ENCODE measurements around the gene FOXA3. TPM values are rescaled to one million over a fixed set of nuclear protein-coding genes. Genes with fewer than 3 reads are reported as not detected.
A peak's percentile ranks its signal among the peaks of the same experiment; 100 is the strongest.

Gene FOXA3
- total and polyA plus RNA-seq, 8 donors: 7.6 to 65.8 (median 18.9) TPM

DNA sequence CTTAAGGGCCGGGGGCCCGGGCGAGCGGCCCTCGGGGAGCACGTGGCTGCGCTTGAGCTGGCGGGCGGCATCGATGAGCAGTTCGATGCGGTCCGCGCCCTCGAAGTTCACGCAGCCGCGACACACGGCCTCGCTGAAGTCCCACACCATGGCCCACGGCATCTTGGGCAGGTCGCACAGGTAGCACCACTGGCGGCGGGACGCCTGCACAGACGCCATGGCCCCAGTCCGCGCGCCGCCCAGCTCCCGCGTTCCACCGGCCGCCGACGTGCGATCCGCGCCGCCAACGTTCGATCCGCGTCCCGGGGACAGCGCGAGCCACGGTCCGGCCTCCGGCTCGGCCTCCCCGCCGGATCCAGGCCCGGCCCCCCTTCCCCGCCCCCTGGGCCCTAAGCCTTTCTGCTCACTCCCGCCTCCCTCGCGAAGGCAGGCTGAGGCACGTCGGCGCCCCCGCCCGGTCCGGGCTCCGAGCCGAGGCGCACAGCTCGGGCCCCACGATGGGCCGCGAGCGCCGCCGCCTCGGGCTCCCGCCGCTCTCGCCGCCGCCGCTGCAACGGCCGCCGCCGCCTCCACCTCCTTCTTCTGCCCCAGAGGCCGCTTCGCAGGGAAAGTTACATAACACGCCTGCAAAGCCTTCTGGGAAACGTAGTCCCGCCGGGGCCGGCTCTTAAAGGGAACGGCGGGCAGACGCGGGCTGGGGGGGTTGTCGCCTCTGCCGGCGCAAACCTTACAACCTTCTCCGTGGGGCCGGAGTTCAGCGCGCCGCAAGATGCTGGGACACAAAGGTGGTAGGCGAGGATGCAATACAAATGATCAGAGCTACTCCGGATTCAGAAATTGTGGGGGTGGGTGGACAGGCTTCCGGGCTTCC, 21.7 kb downstream of the FOXA3 start, which contains the start of gene IRF2BP1:
TSS of gene IRF2BP1 (minus strand) at position 586 of the 871 bp plus-strand sequence. CDS start at position 219, 367 bp downstream.
- intact Hi-C loops (cut with DNase I; ENCODE audit: low total_unique reads): no loop called here
- H3K4me3 ChIP-seq: peak within 1 kb of the TSS; percentile 70 to 80 (median 76)
- H3K27ac ChIP-seq: peak within 1 kb of the TSS; percentile 74 to 96 (median 93)
- WGBS, 5 donors: 0 to 1% (median 0%) methylated on average over 35 to 107 of the region's 107 CpGs
- DNase-seq: peak; percentile 95 to 97
- H3K36me3 ChIP-seq: peaks cover 0 to 22% (median 19%) of the 10 kb centered on the region in 4 donors
- no peaks in the 10 kb centered on the region for H3K27me3 ChIP-seq
- peak; percentile 73 to 85 (median 83) for TF ChIP-seq POLR2AphosphoS5 (IDR thresholded peaks at IDR 0.05)
- no peak for TF ChIP-seq EP300 (IDR thresholded peaks at IDR 0.05)
- no peaks in the 10 kb centered on the region for H3K9me3 ChIP-seq
- peaks cover 38 to 60% (median 59%) of the 10 kb centered on the region in 4 donors for H3K4me1 ChIP-seq

DNA sequence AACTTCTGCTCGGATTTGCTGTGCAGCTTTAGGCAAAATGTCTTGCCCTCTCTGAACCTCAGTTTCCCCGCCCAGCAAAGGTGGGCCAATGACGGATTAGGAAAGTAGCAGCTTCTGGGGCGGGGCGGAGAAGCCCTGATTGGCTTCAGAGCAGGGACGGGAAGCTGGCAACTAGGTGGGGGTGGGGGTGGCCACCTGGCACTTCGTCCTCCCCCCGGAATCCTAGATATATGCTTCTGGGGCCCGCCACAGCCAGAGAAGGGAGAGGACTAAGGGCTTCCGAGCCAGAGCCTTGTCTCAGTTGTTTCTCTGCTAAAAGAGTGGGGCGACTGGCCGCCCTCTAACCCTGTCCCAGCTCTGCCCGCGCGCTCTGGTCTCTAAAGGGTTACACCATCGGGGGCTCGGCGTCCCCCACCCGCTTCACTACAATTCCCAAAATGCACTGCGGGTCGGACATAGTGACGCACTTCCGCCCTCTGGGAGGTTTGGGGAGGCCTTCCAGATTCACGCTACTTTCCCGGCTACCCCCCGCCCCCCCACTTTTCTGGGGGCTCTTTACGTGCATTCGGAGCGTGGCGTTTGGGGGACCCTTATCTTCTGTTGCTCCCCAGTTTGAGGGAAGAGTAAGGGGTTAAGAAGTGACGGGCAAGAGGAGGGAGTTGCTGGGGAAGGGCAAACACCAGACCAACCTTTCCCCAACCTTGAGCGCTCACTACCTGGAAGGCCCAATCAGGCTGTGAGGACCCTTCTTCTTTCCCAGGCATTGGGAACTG, 22.5 kb downstream of the FOXA3 start:
- peak overlapping the region; percentile 70 to 80 (median 76) for H3K4me3 ChIP-seq
- peaks cover 0 to 31% (median 23%) of the 10 kb centered on the region in 4 donors for H3K36me3 ChIP-seq
- no peaks in the 10 kb centered on the region for H3K9me3 ChIP-seq
- intact Hi-C loops (cut with DNase I; ENCODE audit: low total_unique reads): no loop called here
- DNase-seq: peak; percentile 93 to 97
- WGBS, 5 donors: 0 to 2% (median 0%) methylated on average over 28 to 32 of the region's 32 CpGs
- no peaks in the 10 kb centered on the region for H3K27me3 ChIP-seq
- TF ChIP-seq POLR2AphosphoS5 (IDR thresholded peaks at IDR 0.05) (peak; percentile 83 to 93 (median 92)), POLR2A (IDR thresholded peaks at IDR 0.05) (no peak)
- TF ChIP-seq, protein P1, sequence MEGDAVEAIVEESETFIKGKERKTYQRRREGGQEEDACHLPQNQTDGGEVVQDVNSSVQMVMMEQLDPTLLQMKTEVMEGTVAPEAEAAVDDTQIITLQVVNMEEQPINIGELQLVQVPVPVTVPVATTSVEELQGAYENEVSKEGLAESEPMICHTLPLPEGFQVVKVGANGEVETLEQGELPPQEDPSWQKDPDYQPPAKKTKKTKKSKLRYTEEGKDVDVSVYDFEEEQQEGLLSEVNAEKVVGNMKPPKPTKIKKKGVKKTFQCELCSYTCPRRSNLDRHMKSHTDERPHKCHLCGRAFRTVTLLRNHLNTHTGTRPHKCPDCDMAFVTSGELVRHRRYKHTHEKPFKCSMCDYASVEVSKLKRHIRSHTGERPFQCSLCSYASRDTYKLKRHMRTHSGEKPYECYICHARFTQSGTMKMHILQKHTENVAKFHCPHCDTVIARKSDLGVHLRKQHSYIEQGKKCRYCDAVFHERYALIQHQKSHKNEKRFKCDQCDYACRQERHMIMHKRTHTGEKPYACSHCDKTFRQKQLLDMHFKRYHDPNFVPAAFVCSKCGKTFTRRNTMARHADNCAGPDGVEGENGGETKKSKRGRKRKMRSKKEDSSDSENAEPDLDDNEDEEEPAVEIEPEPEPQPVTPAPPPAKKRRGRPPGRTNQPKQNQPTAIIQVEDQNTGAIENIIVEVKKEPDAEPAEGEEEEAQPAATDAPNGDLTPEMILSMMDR (IDR thresholded peaks at IDR 0.05): peak in 1 of 7 experiments; percentile 6
- H3K4me1 ChIP-seq: peaks cover 30 to 52% (median 51%) of the 10 kb centered on the region in 4 donors
- H3K27ac ChIP-seq: peak overlapping the region; percentile 74 to 96 (median 93)

DNA sequence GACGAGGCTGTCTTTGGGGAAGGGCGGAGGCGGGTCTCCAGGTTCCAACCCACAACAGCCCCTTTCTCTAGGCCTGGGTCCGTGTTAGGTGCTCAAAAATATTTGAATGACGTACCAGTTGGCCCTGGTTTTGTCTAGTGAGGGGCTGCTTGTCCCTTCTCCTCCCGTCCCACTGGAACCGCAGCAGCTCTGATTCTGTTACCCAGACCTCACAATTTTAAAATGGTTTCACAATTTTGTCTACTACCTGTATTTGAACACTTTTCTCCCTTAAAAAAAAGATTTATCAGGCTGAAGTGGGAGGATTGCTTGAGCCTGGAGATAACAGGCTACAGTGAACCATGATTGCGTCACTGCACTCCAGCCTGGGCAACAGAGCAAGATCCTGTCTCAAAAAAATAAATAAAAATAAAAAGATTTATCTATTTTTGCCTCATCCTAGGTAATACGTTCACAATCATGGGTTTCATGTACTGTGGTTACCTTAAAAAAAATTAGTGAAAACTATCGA, 23.1 kb downstream of the FOXA3 start:
- peaks cover 0 to 37% (median 26%) of the 10 kb centered on the region in 4 donors for H3K36me3 ChIP-seq

DNA sequence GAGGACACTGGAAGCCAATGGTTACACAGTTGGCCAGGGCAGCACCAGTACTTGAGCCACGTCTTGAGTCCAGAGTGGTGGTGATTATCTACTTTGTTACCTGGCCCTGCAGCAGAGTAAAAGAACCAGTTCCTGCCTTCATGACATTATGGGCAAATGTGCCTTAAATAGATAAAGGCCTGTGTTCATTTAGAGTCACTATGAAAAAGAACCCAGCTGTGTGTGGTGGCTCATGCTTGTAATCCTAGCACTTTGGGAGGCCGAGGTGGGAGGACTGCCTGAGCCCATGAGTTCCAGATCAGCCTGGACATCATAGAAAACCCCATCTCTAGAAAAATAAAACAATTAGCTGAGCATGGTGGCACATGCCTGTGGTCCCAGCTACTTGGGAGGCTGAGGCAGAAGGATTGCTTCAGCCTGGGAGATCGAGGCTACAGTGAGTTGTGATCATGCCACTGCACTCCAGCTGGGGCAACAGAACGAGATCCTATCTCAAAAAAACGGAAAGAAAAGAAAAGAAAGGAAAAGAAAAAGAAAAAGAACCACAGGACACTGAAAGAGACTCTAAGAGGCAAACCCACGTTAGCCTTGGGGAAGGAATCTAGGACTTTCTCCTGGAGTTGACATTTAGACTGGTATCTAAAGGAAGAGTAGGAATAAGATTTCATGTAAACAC, 25.2 kb downstream of the FOXA3 start:
- no peaks in the 10 kb centered on the region for H3K27me3 ChIP-seq
- intact Hi-C loops (cut with DNase I; ENCODE audit: low total_unique reads): no loop called here
- no peak overlapping the region for H3K27ac ChIP-seq
- peaks cover 0 to 40% (median 22%) of the 10 kb centered on the region in 4 donors for H3K36me3 ChIP-seq
- 57 to 65% (median 62%) methylated on average over 6 of the region's 6 CpGs for WGBS, 5 donors
- TF ChIP-seq POLR2AphosphoS5 (IDR thresholded peaks at IDR 0.05) (no peak), EP300 (IDR thresholded peaks at IDR 0.05) (no peak), POLR2A (IDR thresholded peaks at IDR 0.05) (no peak)
- TF ChIP-seq, protein P1 (IDR thresholded peaks at IDR 0.05): no peak
- no peaks in the 10 kb centered on the region for H3K9me3 ChIP-seq
- no peak for DNase-seq
- no peak overlapping the region for H3K4me3 ChIP-seq
- H3K4me1 ChIP-seq: peaks cover 10 to 24% (median 24%) of the 10 kb centered on the region in 4 donors

More for the DNA sequence above, 23.1 kb downstream of the FOXA3 start:
- peak overlapping the region; percentile 70 to 80 (median 76) for H3K4me3 ChIP-seq
- TF ChIP-seq EP300 (IDR thresholded peaks at IDR 0.05): no peak
- TF ChIP-seq POLR2A (IDR thresholded peaks at IDR 0.05): no peak
- TF ChIP-seq, protein P1 (IDR thresholded peaks at IDR 0.05): no peak
- no peak for TF ChIP-seq POLR2AphosphoS5 (IDR thresholded peaks at IDR 0.05)
- intact Hi-C loops (cut with DNase I; ENCODE audit: low total_unique reads): no loop called here
- DNase-seq: no peak
- H3K27me3 ChIP-seq: no peaks in the 10 kb centered on the region
- 34 to 48% (median 36%) methylated on average over 10 of the region's 10 CpGs for WGBS, 5 donors
- no peaks in the 10 kb centered on the region for H3K9me3 ChIP-seq
- H3K4me1 ChIP-seq: peaks cover 30 to 45% (median 44%) of the 10 kb centered on the region in 4 donors
- H3K27ac ChIP-seq: peak overlapping the region; percentile 74 to 96 (median 93)
